ENCODE measurements around the gene FITM2. TPM values are rescaled to one million over a fixed set of nuclear protein-coding genes. Genes with fewer than 3 reads are reported as not detected.
A peak's percentile ranks its signal among the peaks of the same experiment; 100 is the strongest.

FITM2 gene
- total and polyA plus RNA-seq, 2 donors from 2014 or later = 10.0 to 12.5 TPM

DNA sequence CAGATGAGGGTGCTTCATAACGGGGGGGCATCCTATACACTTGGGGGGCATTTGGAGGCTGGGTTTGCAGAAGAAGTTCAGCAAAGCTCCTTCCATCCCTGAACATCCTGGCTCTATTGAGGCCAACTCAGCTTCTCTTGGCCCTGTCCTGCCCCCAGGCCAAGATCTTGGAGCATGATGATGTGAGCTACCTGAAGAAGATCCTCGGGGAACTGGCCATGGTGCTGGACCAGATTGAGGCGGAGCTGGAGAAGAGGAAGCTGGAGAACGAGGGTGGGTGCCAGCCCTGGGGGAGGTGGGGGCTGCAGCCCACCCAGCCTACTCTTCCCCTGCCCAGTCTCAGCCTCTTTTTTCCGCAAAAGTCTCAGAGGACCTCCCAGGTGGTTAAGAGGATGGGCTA lies 46.7 kb downstream of the FITM2 start:
- Histone ChIP-seq H3K9me3 (ENCODE audit: control insufficient read depth in 2 of 3, insufficient read depth in 1 of 3, low read length in 3 of 3) (no peaks in the 10 kb centered on the region), H3K27me3 (ENCODE audit: control insufficient read depth, insufficient read depth, low read length) (no peaks in the 10 kb centered on the region), H3K9ac (ENCODE audit: low read length in 3 of 3) (no peak overlapping the region), H3K4me3 (ENCODE audit: low read length in 3 of 3) (no peak overlapping the region), H3K4me1 (ENCODE audit: control insufficient read depth in 2 of 3, insufficient read depth in 2 of 3, low read depth in 1 of 3, low read length in 3 of 3) (no peaks in the 10 kb centered on the region), H3K27ac (ENCODE audit: low read depth in 2 of 2, low read length in 2 of 2) (no peak overlapping the region), H3K36me3 (ENCODE audit: control insufficient read depth in 2 of 3, insufficient read depth in 3 of 3, low read length in 3 of 3) (no peaks in the 10 kb centered on the region)
- intact Hi-C loops (cut with DNase I) = no loop called here
- TF ChIP-seq, protein P1, sequence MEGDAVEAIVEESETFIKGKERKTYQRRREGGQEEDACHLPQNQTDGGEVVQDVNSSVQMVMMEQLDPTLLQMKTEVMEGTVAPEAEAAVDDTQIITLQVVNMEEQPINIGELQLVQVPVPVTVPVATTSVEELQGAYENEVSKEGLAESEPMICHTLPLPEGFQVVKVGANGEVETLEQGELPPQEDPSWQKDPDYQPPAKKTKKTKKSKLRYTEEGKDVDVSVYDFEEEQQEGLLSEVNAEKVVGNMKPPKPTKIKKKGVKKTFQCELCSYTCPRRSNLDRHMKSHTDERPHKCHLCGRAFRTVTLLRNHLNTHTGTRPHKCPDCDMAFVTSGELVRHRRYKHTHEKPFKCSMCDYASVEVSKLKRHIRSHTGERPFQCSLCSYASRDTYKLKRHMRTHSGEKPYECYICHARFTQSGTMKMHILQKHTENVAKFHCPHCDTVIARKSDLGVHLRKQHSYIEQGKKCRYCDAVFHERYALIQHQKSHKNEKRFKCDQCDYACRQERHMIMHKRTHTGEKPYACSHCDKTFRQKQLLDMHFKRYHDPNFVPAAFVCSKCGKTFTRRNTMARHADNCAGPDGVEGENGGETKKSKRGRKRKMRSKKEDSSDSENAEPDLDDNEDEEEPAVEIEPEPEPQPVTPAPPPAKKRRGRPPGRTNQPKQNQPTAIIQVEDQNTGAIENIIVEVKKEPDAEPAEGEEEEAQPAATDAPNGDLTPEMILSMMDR (IDR thresholded peaks at IDR 0.05; ENCODE audit: borderline replicate concordance, extremely low read depth, insufficient read depth) = no peak
- peak in 1 of 5 donors; percentile 25 for DNase-seq
- FAIRE-seq = no peak

DNA sequence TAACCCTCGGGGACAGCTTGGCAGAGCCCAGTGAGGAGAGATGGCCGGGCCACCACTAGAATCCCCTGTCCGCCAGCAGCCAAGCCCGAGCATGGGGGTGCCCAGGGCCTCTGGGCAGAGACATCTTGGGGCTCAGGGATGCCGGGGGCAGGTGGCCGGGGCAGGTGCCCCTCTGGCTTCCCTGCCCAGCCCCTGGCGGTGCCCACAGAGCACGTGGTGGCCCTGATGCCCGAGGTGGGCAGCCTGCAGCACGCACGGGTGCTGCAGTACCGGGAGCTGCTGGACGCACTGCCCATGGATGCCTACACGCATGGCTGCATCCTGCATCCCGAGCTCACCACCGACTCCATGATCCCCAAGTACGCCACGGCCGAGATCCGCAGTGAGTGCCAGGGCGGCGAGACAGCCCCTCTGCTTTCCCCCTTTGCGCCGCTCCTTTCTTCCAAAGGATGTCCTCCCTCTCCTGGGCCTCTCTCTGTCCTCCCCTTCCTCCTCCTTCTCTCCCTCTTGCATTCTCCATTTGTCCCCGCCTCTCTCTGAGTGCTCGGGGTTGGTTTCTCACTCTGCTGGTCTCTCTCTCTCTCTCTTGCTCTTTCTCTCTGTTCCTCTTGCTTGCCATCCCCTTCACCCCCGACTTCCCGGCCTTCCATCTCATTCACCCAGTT lies 52.6 kb downstream of the FITM2 start:
- Histone ChIP-seq H3K4me1 (ENCODE audit: control insufficient read depth in 2 of 3, insufficient read depth in 2 of 3, low read depth in 1 of 3, low read length in 3 of 3) (no peaks in the 10 kb centered on the region), H3K27me3 (ENCODE audit: control insufficient read depth, insufficient read depth, low read length) (no peaks in the 10 kb centered on the region), H3K4me3 (ENCODE audit: low read length in 3 of 3) (no peak overlapping the region), H3K36me3 (ENCODE audit: control insufficient read depth in 2 of 3, insufficient read depth in 3 of 3, low read length in 3 of 3) (no peaks in the 10 kb centered on the region), H3K9me3 (ENCODE audit: control insufficient read depth in 2 of 3, insufficient read depth in 1 of 3, low read length in 3 of 3) (no peaks in the 10 kb centered on the region), H3K27ac (ENCODE audit: low read depth in 2 of 2, low read length in 2 of 2) (no peak overlapping the region), H3K9ac (ENCODE audit: low read length in 3 of 3) (no peak overlapping the region)
- FAIRE-seq (no peak), DNase-seq (no peak)
- TF ChIP-seq, protein P1 (IDR thresholded peaks at IDR 0.05; ENCODE audit: borderline replicate concordance, extremely low read depth, insufficient read depth) = no peak
- intact Hi-C loops (cut with DNase I) = no loop called here

- Histone ChIP-seq H3K9me3 (ENCODE audit: control insufficient read depth in 2 of 3, insufficient read depth in 1 of 3, low read length in 3 of 3) (no peaks in the 10 kb centered on the region), H3K27ac (ENCODE audit: low read depth in 2 of 2, low read length in 2 of 2) (no peak overlapping the region), H3K27me3 (ENCODE audit: control insufficient read depth, insufficient read depth, low read length) (no peaks in the 10 kb centered on the region), H3K36me3 (ENCODE audit: control insufficient read depth in 2 of 3, insufficient read depth in 3 of 3, low read length in 3 of 3) (no peaks in the 10 kb centered on the region), H3K9ac (ENCODE audit: low read length in 3 of 3) (no peak overlapping the region), H3K4me1 (ENCODE audit: control insufficient read depth in 2 of 3, insufficient read depth in 2 of 3, low read depth in 1 of 3, low read length in 3 of 3) (no peaks in the 10 kb centered on the region), H3K4me3 (ENCODE audit: low read length in 3 of 3) (no peak overlapping the region)
- TF ChIP-seq, protein P1 (IDR thresholded peaks at IDR 0.05; ENCODE audit: borderline replicate concordance, extremely low read depth, insufficient read depth) = no peak
- FAIRE-seq (no peak), DNase-seq (no peak)
- intact Hi-C loops (cut with DNase I) = no loop called here
Measured at GRCh38 chr20:44256961-44257360, 54.0 kb downstream of the FITM2 start.

- H3K9ac ChIP-seq (ENCODE audit: low read length in 3 of 3) = no peak overlapping the region
- H3K9me3 ChIP-seq (ENCODE audit: control insufficient read depth in 2 of 3, insufficient read depth in 1 of 3, low read length in 3 of 3) = no peaks in the 10 kb centered on the region
- no peaks in the 10 kb centered on the region for H3K4me1 ChIP-seq (ENCODE audit: control insufficient read depth in 2 of 3, insufficient read depth in 2 of 3, low read depth in 1 of 3, low read length in 3 of 3)
- H3K4me3 ChIP-seq (ENCODE audit: low read length in 3 of 3) = no peak overlapping the region
- TF ChIP-seq, protein P1 (IDR thresholded peaks at IDR 0.05; ENCODE audit: borderline replicate concordance, extremely low read depth, insufficient read depth) = no peak
- no peaks in the 10 kb centered on the region for H3K36me3 ChIP-seq (ENCODE audit: control insufficient read depth in 2 of 3, insufficient read depth in 3 of 3, low read length in 3 of 3)
- DNase-seq (no peak), FAIRE-seq (no peak)
- H3K27me3 ChIP-seq (ENCODE audit: control insufficient read depth, insufficient read depth, low read length) = no peaks in the 10 kb centered on the region
- H3K27ac ChIP-seq (ENCODE audit: low read depth in 2 of 2, low read length in 2 of 2) = no peak overlapping the region
- intact Hi-C loops (cut with DNase I) = no loop called here
Measured at GRCh38 chr20:44255942-44256341, 55.1 kb downstream of the FITM2 start.
